CD14-positive monocyte (primary cell): ENCODE data around the gene CHEK1. TPM values are rescaled to one million over a fixed set of nuclear protein-coding genes. Genes with fewer than 3 reads are reported as not detected.

ENCODE experiments used
- DNase-seq, 3 donors: peaks; one replicate each; pipeline ENCODE4 v3.0.0-alpha.2; 2011 to 2022
- H2AFZ ChIP-seq: 2 replicates; pipeline ENCODE4 v1.6.0; 2012; ENCODE audit warnings: mild to moderate bottlenecking, low read depth, low read length, inconsistent platforms; ENCODE audit not compliant: insufficient read depth, poor library complexity, severe bottlenecking
- H3K27ac ChIP-seq, 2 donors: 1 replicate in 1 of 2; 2 replicates in 1 of 2; pipeline ENCODE4 v1.5.1; 2012 to 2013; ENCODE audit warnings: low read length in 2 of 2, control low read depth in 1 of 2, inconsistent platforms in 1 of 2, low read depth in 1 of 2, mild to moderate bottlenecking in 1 of 2
- H3K27me3 ChIP-seq, 2 donors: one replicate each; pipeline versions ENCODE4 v1.6.0 to v1.6.1; 2011 to 2013; ENCODE audit warnings: low read length in 2 of 2; ENCODE audit not compliant: control insufficient read depth in 2 of 2, insufficient read depth in 2 of 2
- H3K36me3 ChIP-seq, 2 donors: replicated peaks in 1 of 2; 1 replicate in 1 of 2; 2 replicates in 1 of 2; pipeline versions ENCODE4 v1.5.1 to v1.6.1; 2012 to 2013; ENCODE audit warnings: low read length in 2 of 2, control low read depth in 1 of 2, inconsistent platforms in 1 of 2, mild to moderate bottlenecking in 1 of 2; ENCODE audit not compliant: insufficient read depth in 2 of 2, control insufficient read depth in 1 of 2
- H3K4me1 ChIP-seq, 2 donors: 1 replicate in 1 of 2; 2 replicates in 1 of 2; pipeline versions ENCODE4 v1.5.1 to v1.6.1; 2012 to 2013; ENCODE audit warnings: low read length in 2 of 2, control low read depth in 1 of 2, inconsistent platforms in 1 of 2, mild to moderate bottlenecking in 1 of 2, moderate library complexity in 1 of 2; ENCODE audit not compliant: insufficient read depth in 2 of 2, control insufficient read depth in 1 of 2
- H3K4me2 ChIP-seq: replicated peaks from 2 replicates; pipeline ENCODE3; 2012; ENCODE audit warnings: low read length, moderate library complexity, mild to moderate bottlenecking; ENCODE audit not compliant: poor library complexity, severe bottlenecking; ENCODE audit errors: extremely low read depth
- H3K4me3 ChIP-seq, 3 experiments: fragments of 200-600 bp in 1 of 3; sonication (generic) in 1 of 3; replicated peaks in 1 of 3; 1 replicate in 2 of 3; 2 replicates in 1 of 3; pipeline ENCODE4 v1.5.1; 2011 to 2013; ENCODE audit warnings: low read length in 3 of 3, mild to moderate bottlenecking in 3 of 3, control low read depth in 2 of 3, low read depth in 2 of 3, inconsistent platforms in 1 of 3, moderate library complexity in 1 of 3
- H3K79me2 ChIP-seq: 2 replicates; pipeline ENCODE4 v1.6.0; 2012; ENCODE audit warnings: mild to moderate bottlenecking, control low read depth, inconsistent platforms, low read length, moderate library complexity; ENCODE audit not compliant: insufficient read depth
- H3K9ac ChIP-seq: 2 replicates; pipeline ENCODE4 v1.6.0; 2017; ENCODE audit warnings: low read length, mild to moderate bottlenecking; ENCODE audit not compliant: insufficient read depth, poor library complexity, severe bottlenecking
- H3K9me3 ChIP-seq, 2 donors: replicated peaks in 1 of 2; 1 replicate in 1 of 2; 2 replicates in 1 of 2; pipeline versions ENCODE4 v1.5.1 to v1.6.1; 2012 to 2013; ENCODE audit warnings: low read length in 2 of 2, control low read depth in 1 of 2; ENCODE audit not compliant: control insufficient read depth in 1 of 2, insufficient read depth in 1 of 2
- H4K20me1 ChIP-seq: 2 replicates; pipeline ENCODE4 v1.6.0; 2012; ENCODE audit warnings: mild to moderate bottlenecking, low read length, control low read depth, moderate library complexity; ENCODE audit not compliant: insufficient read depth
- H3K27ac Mint-ChIP-seq, 7 donors: one replicate each; pipeline ENCODE4 v1.8.0; 2020; ENCODE audit warnings: mild to moderate bottlenecking in 7 of 7, mixed read lengths in 7 of 7, moderate library complexity in 6 of 7, inconsistent platforms in 2 of 7
- H3K27me3 Mint-ChIP-seq, 3 donors: one replicate each; pipeline ENCODE4 v1.8.0; 2021 to 2022; ENCODE audit warnings: low read depth in 3 of 3, mild to moderate bottlenecking in 3 of 3, mixed read lengths in 3 of 3, moderate library complexity in 3 of 3, inconsistent platforms in 1 of 3
- H3K36me3 Mint-ChIP-seq, 2 donors: one replicate each; pipeline ENCODE4 v1.8.0; 2020; ENCODE audit warnings: mixed read lengths in 2 of 2, inconsistent platforms in 1 of 2, mild to moderate bottlenecking in 1 of 2
- H3K4me1 Mint-ChIP-seq: one replicate; pipeline ENCODE4 v1.8.0; 2020; ENCODE audit warnings: mild to moderate bottlenecking, mixed read lengths
- H3K4me3 Mint-ChIP-seq, 2 donors: one replicate each; pipeline ENCODE4 v1.8.0; 2020; ENCODE audit warnings: mild to moderate bottlenecking in 2 of 2, mixed read lengths in 2 of 2, moderate library complexity in 1 of 2
- H3K9me3 Mint-ChIP-seq, 7 donors: one replicate each; pipeline ENCODE4 v1.8.0; 2020 to 2022; ENCODE audit warnings: mixed read lengths in 7 of 7, mild to moderate bottlenecking in 6 of 7, moderate library complexity in 6 of 7, inconsistent platforms in 2 of 7
- CTCF ChIP-seq: fragments of 200-600 bp; IDR thresholded peaks from one replicate; pipeline ENCODE4 v1.8.0; 2022; ENCODE audit warnings: antibody characterized with exemption, mild to moderate bottlenecking
- WGBS: methylation state at CpG from one replicate; pipeline ENCODE4 v1.1.5; 2013; ENCODE audit warnings: missing lambda C conversion rate; ENCODE audit not compliant: insufficient coverage; 5-methylcytosine and 5-hydroxymethylcytosine counted together
- intact Hi-C, 2 donors: fragments of 100-400 bp; cut with micrococcal nuclease; formaldehyde crosslinking; loops; one replicate each; pipeline versions ENCODE4 v1.15.0 to v1.15.1; 2023
- polyA plus RNA-seq, 3 donors: library from polyadenylated mRNA; depleted of rRNA in 1 of 3; unstranded in 2 of 3; stranded (reverse) in 1 of 3; fragments of 300-500 nt in 2 of 3; fragments of >200 nt in 1 of 3; fragmentation: Illumina TruSeq in 2 of 3; gene quantifications; 1 replicate in 2 of 3; 2 replicates in 1 of 3; pipeline ENCODE4 v1.2.3, GENCODE V29; 2012 to 2021

Gene CHEK1
- polyA plus RNA-seq, 3 donors = 0.18 to 0.55 (median 0.43) TPM

GRCh38 chr11:125637840-125638239 is 12.9 kb downstream of the CHEK1 start:
- no peaks in the 10 kb centered on the region for H4K20me1 ChIP-seq
- H3K27ac ChIP-seq = no peak overlapping the region
- peaks cover 22 to 79% of the 10 kb centered on the region in 2 donors for H3K36me3 ChIP-seq
- no peaks in the 10 kb centered on the region for H3K4me1 ChIP-seq
- no peak overlapping the region for H3K4me2 ChIP-seq
- no peak for TF ChIP-seq CTCF
- H3K9ac ChIP-seq = no peak overlapping the region
- no peaks in the 10 kb centered on the region for H3K9me3 Mint-ChIP-seq
- H3K4me3 ChIP-seq = no peak overlapping the region
- H3K9me3 ChIP-seq = no peaks in the 10 kb centered on the region
- H3K27me3 ChIP-seq = no peaks in the 10 kb centered on the region
- DNase-seq = no peak
- H3K27ac Mint-ChIP-seq = peak overlapping the region in 2 of 7 donors; percentile 32 to 37
- H2AFZ ChIP-seq = peak overlapping the region; percentile 22
- intact Hi-C loops = no loop called here
- peaks cover 47 to 75% of the 10 kb centered on the region in 2 donors for H3K36me3 Mint-ChIP-seq
- H3K4me1 Mint-ChIP-seq = no peaks in the 10 kb centered on the region
- no peaks in the 10 kb centered on the region for H3K79me2 ChIP-seq
- WGBS = 80% methylated on average over 1 of the region's 3 CpGs
- no peak overlapping the region for H3K4me3 Mint-ChIP-seq
- no peaks in the 10 kb centered on the region for H3K27me3 Mint-ChIP-seq

GRCh38 chr11:125638315-125638714 is 13.4 kb downstream of the CHEK1 start:
- WGBS = 100% methylated on average over 1 of the region's 1 CpG
- H3K27ac Mint-ChIP-seq = peak overlapping the region in 2 of 7 donors; percentile 37

More at GRCh38 chr11:125638315-125638714, 13.4 kb downstream of the CHEK1 start:
- intact Hi-C loops = no loop called here
- DNase-seq = no peak
- Mint-ChIP-seq H3K36me3 (peaks cover 43 to 71% of the 10 kb centered on the region in 2 donors), H3K9me3 (no peaks in the 10 kb centered on the region), H3K4me3 (no peak overlapping the region), H3K4me1 (no peaks in the 10 kb centered on the region), H3K27me3 (no peaks in the 10 kb centered on the region)
- Histone ChIP-seq H2AFZ (peak overlapping the region; percentile 22), H3K9ac (no peak overlapping the region), H3K79me2 (no peaks in the 10 kb centered on the region), H3K4me1 (no peaks in the 10 kb centered on the region), H4K20me1 (no peaks in the 10 kb centered on the region), H3K9me3 (no peaks in the 10 kb centered on the region), H3K4me2 (no peak overlapping the region), H3K27me3 (no peaks in the 10 kb centered on the region), H3K4me3 (no peak overlapping the region), H3K27ac (no peak overlapping the region), H3K36me3 (peaks cover 18 to 75% of the 10 kb centered on the region in 2 donors)
- TF ChIP-seq CTCF = no peak
